HCT116 (cell line): Measurements from ENCODE around the gene KRT28. TPM values are rescaled to one million over a fixed set of nuclear protein-coding genes. Genes with fewer than 3 reads are reported as not detected.

ENCODE experiments used
- ATAC-seq: fragments of 200-7000 bp; cut with Tn5 transposase; 2 replicates; pipeline ENCODE4 v1.9.1; 2020; ENCODE audit warnings: mild to moderate bottlenecking, moderate library complexity
- BruUV-seq: library from RNA; stranded (reverse); fragments of 400-500 nt; replicated peaks from 2 replicates; lab custom pipeline; 2021; lab: Mats Ljungman, UMichigan
- CTCF ChIA-PET: fragments of 300-600 bp; sonication (Branson Sonifier 250); formaldehyde crosslinking; loops from one replicate; lab custom pipeline; 2021; ENCODE audit warnings: antibody characterized with exemption; lab: Charles Lee
- POLR2A ChIA-PET: fragments of 300-600, 350-600 bp; sonication (Branson Sonifier 250); formaldehyde crosslinking; loops from one replicate; lab custom pipeline; 2021; ENCODE audit warnings: antibody characterized with exemption; lab: Charles Lee
- RAD21 ChIA-PET, 2 experiments: fragments of 300-600 bp; sonication (Branson Sonifier 250); formaldehyde crosslinking; loops; one replicate each; lab custom pipeline; 2023; ENCODE audit warnings: low total read pairs in 2 of 2; ENCODE audit not compliant: uncharacterized antibody in 2 of 2, unreplicated experiment in 2 of 2, low non-redundant PET in 1 of 2; lab: Charles Lee
- DNase-seq: peaks from one replicate; pipeline ENCODE4 v3.0.0-alpha.2; 2010; ENCODE audit warnings: low read depth, low spot score
- H2AFZ ChIP-seq: fragments of 200-600 bp; shearing (Covaris generic), sonication (generic); 2 replicates; pipeline ENCODE4 v1.6.1; 2017; ENCODE audit warnings: low read depth, mixed run types, mixed read lengths, antibody characterized with exemption, low read length; ENCODE audit not compliant: poor library complexity, severe bottlenecking
- H3K27ac ChIP-seq: 2 replicates; pipeline ENCODE4 v1.5.1; 2012; ENCODE audit warnings: low read depth, low read length
- H3K27me3 ChIP-seq: fragments of 200-600 bp; sonication (generic); 2 replicates; pipeline ENCODE4 v1.6.1; 2016; ENCODE audit warnings: mixed run types, low read length, mixed read lengths; ENCODE audit not compliant: insufficient read depth
- H3K36me3 ChIP-seq, 2 experiments: fragments of 200-500 bp in 1 of 2; fragments of 200-600 bp in 1 of 2; sonication (Bioruptor generic) in 1 of 2; sonication (generic) in 1 of 2; 2 replicates each; pipeline versions ENCODE4 v1.5.1 to v1.6.1; 2014 to 2016; ENCODE audit warnings: low read length in 2 of 2, inconsistent platforms in 1 of 2, mixed read lengths in 1 of 2, mixed run types in 1 of 2; ENCODE audit not compliant: insufficient read depth in 2 of 2, control insufficient read depth in 1 of 2
- H3K4me1 ChIP-seq, 2 experiments: fragments of 200-600 bp in 1 of 2; sonication (generic) in 1 of 2; 2 replicates each; pipeline versions ENCODE4 v1.5.1 to v1.6.1; 2012 to 2017; ENCODE audit warnings: low read length in 2 of 2, inconsistent platforms in 1 of 2, mild to moderate bottlenecking in 1 of 2, mixed read lengths in 1 of 2, mixed run types in 1 of 2, moderate library complexity in 1 of 2; ENCODE audit not compliant: insufficient read depth in 2 of 2, control insufficient read depth in 1 of 2
- H3K4me2 ChIP-seq: fragments of 200-600 bp; sonication (generic); 2 replicates; pipeline ENCODE4 v1.6.1; 2017; ENCODE audit warnings: mixed run types, low read length, mixed read lengths
- H3K4me3 ChIP-seq, 2 experiments: fragments of 200-600 bp in 1 of 2; sonication (generic) in 1 of 2; replicated peaks in 1 of 2; 2 replicates each; pipeline ENCODE4 v1.5.1; 2011 to 2016; ENCODE audit warnings: low read length in 2 of 2, control low read depth in 1 of 2, low read depth in 1 of 2, mild to moderate bottlenecking in 1 of 2, mixed read lengths in 1 of 2, mixed run types in 1 of 2
- H3K79me2 ChIP-seq: fragments of 200-600 bp; sonication (generic); 2 replicates; pipeline ENCODE4 v1.6.1; 2017; ENCODE audit warnings: mild to moderate bottlenecking, mixed run types, low read length, moderate library complexity, mixed read lengths; ENCODE audit not compliant: insufficient read depth
- H3K9ac ChIP-seq: fragments of 200-600 bp; sonication (generic); 2 replicates; pipeline ENCODE4 v1.6.1; 2016; ENCODE audit warnings: low read length, mixed read lengths
- H3K9me2 ChIP-seq: fragments of 200-600 bp; sonication (generic), shearing (Covaris generic); 2 replicates; pipeline ENCODE4 v1.6.1; 2017; ENCODE audit warnings: mixed run types, mild to moderate bottlenecking, moderate library complexity; ENCODE audit not compliant: insufficient read depth
- H3K9me3 ChIP-seq, 2 experiments: fragments of 200-500 bp in 1 of 2; fragments of 200-600 bp in 1 of 2; sonication (Bioruptor generic) in 1 of 2; sonication (generic) in 1 of 2; 2 replicates each; pipeline ENCODE4 v1.6.1; 2014 to 2017; ENCODE audit warnings: low read length in 2 of 2, mixed read lengths in 2 of 2, inconsistent platforms in 1 of 2, low read depth in 1 of 2, mild to moderate bottlenecking in 1 of 2, mixed run types in 1 of 2, moderate library complexity in 1 of 2; ENCODE audit not compliant: control insufficient read depth in 1 of 2, insufficient read depth in 1 of 2
- H4K20me1 ChIP-seq: fragments of 200-600 bp; sonication (generic), shearing (Covaris generic); 2 replicates; pipeline ENCODE4 v1.6.1; 2017; ENCODE audit warnings: mixed run types, mild to moderate bottlenecking, moderate library complexity; ENCODE audit not compliant: insufficient read depth
- ATF3 ChIP-seq: IDR thresholded peaks from 2 replicates; pipeline ENCODE4 v1.6.1; 2012
- CEBPB ChIP-seq: IDR thresholded peaks from 2 replicates; pipeline ENCODE4 v1.6.1; 2012; ENCODE audit warnings: low read depth
- CTCF ChIP-seq, 3 experiments: fragments of 200-600 bp in 1 of 3; sonication (generic) in 1 of 3; IDR thresholded peaks in 2 of 3; conservative IDR thresholded peaks in 1 of 3; 2 replicates each; pipeline ENCODE4 v1.5.1; 2012 to 2017; ENCODE audit warnings: low read depth in 2 of 3, low read length in 2 of 3, antibody characterized with exemption in 1 of 3, borderline replicate concordance in 1 of 3, control low read depth in 1 of 3, mild to moderate bottlenecking in 1 of 3, mixed read lengths in 1 of 3, mixed run types in 1 of 3, moderate library complexity in 1 of 3; ENCODE audit not compliant: insufficient read depth in 1 of 3
- ELF1 ChIP-seq: IDR thresholded peaks from 2 replicates; pipeline ENCODE4 v1.6.1; 2012; ENCODE audit warnings: low read depth, borderline replicate concordance
- EZH2 ChIP-seq: fragments of 200-600 bp; sonication (generic); IDR thresholded peaks from 2 replicates; pipeline ENCODE4 v1.6.1; 2017; ENCODE audit warnings: antibody characterized with exemption, mixed run types
- EZH2phosphoT487 ChIP-seq: fragments of 200-600 bp; IDR thresholded peaks from 2 replicates; pipeline ENCODE4 v1.6.1; 2018; ENCODE audit warnings: antibody characterized with exemption, borderline replicate concordance
- JUND ChIP-seq: IDR thresholded peaks from 2 replicates; pipeline ENCODE4 v1.6.1; 2012
- MAX ChIP-seq: IDR thresholded peaks from 2 replicates; pipeline ENCODE4 v1.6.1; 2012
- POLR2A ChIP-seq: IDR thresholded peaks from 2 replicates; pipeline ENCODE4 v1.7.0; 2011; ENCODE audit warnings: borderline replicate concordance; ENCODE audit not compliant: insufficient read depth, insufficient read length; ENCODE audit errors: extremely low read depth
- POLR2AphosphoS5 ChIP-seq: IDR thresholded peaks from 2 replicates; pipeline ENCODE4 v1.6.1; 2011; ENCODE audit warnings: mild to moderate bottlenecking, low read depth, low read length, moderate library complexity
- SRF ChIP-seq: IDR thresholded peaks from 2 replicates; pipeline ENCODE4 v1.6.1; 2012; ENCODE audit warnings: low read depth
- TCF7L2 ChIP-seq: IDR thresholded peaks from 2 replicates; pipeline ENCODE4 v1.7.0; 2011; ENCODE audit warnings: borderline replicate concordance, inconsistent platforms; ENCODE audit not compliant: insufficient read depth, insufficient read length; ENCODE audit errors: extremely low read depth
- YY1 ChIP-seq: IDR thresholded peaks from 2 replicates; pipeline ENCODE4 v1.6.1; 2011; ENCODE audit warnings: low read length, low read depth, moderate library complexity, mild to moderate bottlenecking; ENCODE audit not compliant: insufficient replicate concordance; ENCODE audit errors: extremely low read depth
- ZFX ChIP-seq: fragments of 450-650 bp; IDR thresholded peaks from 2 replicates; pipeline ENCODE4 v1.6.1; 2017
- ZNF274 ChIP-seq: fragments of 200-500 bp; sonication (Bioruptor generic); IDR thresholded peaks from 2 replicates; pipeline ENCODE4 v1.6.1; 2014; ENCODE audit warnings: mild to moderate bottlenecking, low read depth, low read length, inconsistent platforms
- intact Hi-C: fragments of 100-400 bp; cut with micrococcal nuclease; formaldehyde crosslinking; loops from 2 replicates; pipeline ENCODE4 v1.10.0; 2022
- total RNA-seq: library from RNA; stranded (reverse); gene quantifications from one replicate; pipeline ENCODE4 v1.2.1, GENCODE V29; 2021; ENCODE audit not compliant: unreplicated experiment

Gene KRT28
- total RNA-seq, 1 experiment from 2014 or later, result not detected

- CTCF ChIA-PET, result no interaction called here
- no peak overlapping the region for H2AFZ ChIP-seq
- BruUV-seq, result no TSS peak
Measured at GRCh38 chr17:40765657-40766056, 34.1 kb downstream of the KRT28 start.

More at GRCh38 chr17:40765657-40766056, 34.1 kb downstream of the KRT28 start:
- Histone ChIP-seq H3K4me3 (no peak overlapping the region), H3K79me2 (no peaks in the 10 kb centered on the region), H3K36me3 (no peaks in the 10 kb centered on the region), H4K20me1 (no peaks in the 10 kb centered on the region), H3K9me3 (peaks cover 8 to 14% of the 10 kb centered on the region in 2 experiments; a peak in 3 of 4 replicates), H3K4me2 (no peak overlapping the region), H3K27ac (no peak overlapping the region), H3K9ac (no peak overlapping the region), H3K27me3 (no peaks in the 10 kb centered on the region), H3K4me1 (no peaks in the 10 kb centered on the region), H3K9me2 (no peaks in the 10 kb centered on the region)
- ATAC-seq (no peak), DNase-seq (no peak)
- RAD21 ChIA-PET, result no interaction called here
- POLR2A ChIA-PET, result no interaction called here
- no peak for TF ChIP-seq CEBPB
- TF ChIP-seq TCF7L2, result no peak
- no peak for TF ChIP-seq MAX
- no peak for TF ChIP-seq POLR2AphosphoS5
- no peak for TF ChIP-seq ZFX
- TF ChIP-seq JUND, result no peak
- TF ChIP-seq ZNF274, result no peak
- TF ChIP-seq SRF, result no peak
- no peak for TF ChIP-seq ELF1
- no peak for TF ChIP-seq ATF3
- no peak for TF ChIP-seq YY1
- TF ChIP-seq EZH2phosphoT487, result no peak
- no peak for TF ChIP-seq CTCF (IDR thresholded peaks at IDR 0.05 in 2 of 3, conservative IDR thresholded peaks at IDR 0.05 in 1 of 3; ENCODE audit: borderline replicate concordance in 1 of 3, insufficient read depth in 1 of 3, low read depth in 2 of 3, low read length in 2 of 3)
- no peak for TF ChIP-seq EZH2
- no peak for TF ChIP-seq POLR2A
- intact Hi-C loops, result no loop called here
